Ascending aorta (tissue), 2 donors: ENCODE data around the gene MTOR. TPM values are rescaled to one million over a fixed set of nuclear protein-coding genes. Genes with fewer than 3 reads are reported as not detected.

Source experiments
- DNase-seq, 2 donors: peaks; one replicate each; pipeline ENCODE4 v3.0.0-alpha.2; 2019; ENCODE audit warnings: low spot score in 2 of 2
- H3K27ac ChIP-seq, 2 donors: fragments of 200-600 bp; sonication (generic); one replicate each; pipeline ENCODE4 v1.5.1; 2016 to 2017; ENCODE audit warnings: mild to moderate bottlenecking in 1 of 2
- H3K27me3 ChIP-seq: fragments of 200-600 bp; sonication (generic); one replicate; pipeline ENCODE4 v1.5.1; 2017
- H3K36me3 ChIP-seq, 2 donors: fragments of 200-600 bp; sonication (generic); one replicate each; pipeline ENCODE4 v1.5.1; 2016
- H3K4me1 ChIP-seq, 2 donors: fragments of 200-600 bp; sonication (generic); one replicate each; pipeline ENCODE4 v1.5.1; 2016 to 2017; ENCODE audit warnings: mild to moderate bottlenecking in 1 of 2
- H3K4me3 ChIP-seq, 2 donors: fragments of 200-600 bp; sonication (generic); one replicate each; pipeline ENCODE4 v1.5.1; 2016 to 2017; ENCODE audit warnings: mild to moderate bottlenecking in 1 of 2
- H3K9me3 ChIP-seq, 2 donors: fragments of 200-600 bp; sonication (generic); one replicate each; pipeline ENCODE4 v1.5.1; 2016
- intact Hi-C: fragments of 100-400 bp; cut with DNase I; formaldehyde crosslinking; loops from one replicate; pipeline ENCODE4 v1.15.1; 2023
- total RNA-seq: library from RNA; depleted of rRNA; stranded (reverse); fragments of >200 nt; gene quantifications from one replicate; pipeline ENCODE4 v1.1.0, GENCODE V29; 2016
- TF ChIP-seq, protein P1 (sequence below), 3 experiments: fragments of 200-600 bp in 2 of 3; fragments of 450-650 bp in 1 of 3; sonication (generic) in 2 of 3; IDR thresholded peaks; one replicate each; pipeline ENCODE4 v1.5.1; 2016 to 2019; ENCODE audit warnings: antibody characterized with exemption in 3 of 3, mild to moderate bottlenecking in 1 of 3, moderate library complexity in 1 of 3

MTOR gene
- total RNA-seq, 1 donor from 2014 or later: 28.0 TPM

DNA sequence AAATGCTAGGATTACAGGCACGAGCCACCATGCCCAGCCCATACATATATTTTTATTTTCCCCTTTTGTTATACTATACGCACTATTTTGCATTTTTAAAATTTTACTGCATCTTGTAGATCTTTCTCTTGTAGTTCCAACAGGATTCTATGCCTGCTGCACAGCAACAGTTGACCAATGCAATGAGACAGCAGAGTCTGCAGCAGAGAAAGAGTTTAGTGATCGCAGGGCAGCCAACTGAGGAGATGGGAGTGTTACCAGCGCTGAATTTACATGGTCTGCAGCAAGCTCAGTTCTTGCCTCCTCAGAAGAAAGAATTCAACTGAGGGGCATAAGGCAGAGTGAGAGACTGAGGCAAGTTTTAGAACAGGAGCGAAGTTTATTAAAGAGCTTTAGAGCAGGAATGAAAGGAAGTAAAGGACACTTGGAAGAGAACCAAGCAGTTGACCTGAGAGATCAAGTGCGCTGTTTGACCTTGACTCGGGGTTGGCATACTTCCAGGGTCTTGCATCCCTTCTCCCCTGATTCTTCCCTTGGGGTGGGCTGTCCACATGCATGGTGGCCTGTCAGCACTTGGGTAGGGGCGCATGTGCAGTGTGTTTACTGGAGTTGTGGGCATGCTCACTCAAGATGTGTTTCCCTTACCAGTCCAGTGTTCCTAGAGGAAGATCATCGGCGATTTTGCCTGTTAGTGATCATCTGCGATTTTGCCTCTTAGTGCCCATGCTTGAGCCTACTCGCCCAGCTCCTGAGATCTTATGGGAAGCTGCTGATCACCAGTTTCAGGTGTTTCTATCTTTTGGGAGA lies 4.1 kb upstream of the MTOR start:
- no peaks in the 10 kb centered on the region for H3K36me3 ChIP-seq
- H3K9me3 ChIP-seq: no peaks in the 10 kb centered on the region
- TF ChIP-seq, protein P1, sequence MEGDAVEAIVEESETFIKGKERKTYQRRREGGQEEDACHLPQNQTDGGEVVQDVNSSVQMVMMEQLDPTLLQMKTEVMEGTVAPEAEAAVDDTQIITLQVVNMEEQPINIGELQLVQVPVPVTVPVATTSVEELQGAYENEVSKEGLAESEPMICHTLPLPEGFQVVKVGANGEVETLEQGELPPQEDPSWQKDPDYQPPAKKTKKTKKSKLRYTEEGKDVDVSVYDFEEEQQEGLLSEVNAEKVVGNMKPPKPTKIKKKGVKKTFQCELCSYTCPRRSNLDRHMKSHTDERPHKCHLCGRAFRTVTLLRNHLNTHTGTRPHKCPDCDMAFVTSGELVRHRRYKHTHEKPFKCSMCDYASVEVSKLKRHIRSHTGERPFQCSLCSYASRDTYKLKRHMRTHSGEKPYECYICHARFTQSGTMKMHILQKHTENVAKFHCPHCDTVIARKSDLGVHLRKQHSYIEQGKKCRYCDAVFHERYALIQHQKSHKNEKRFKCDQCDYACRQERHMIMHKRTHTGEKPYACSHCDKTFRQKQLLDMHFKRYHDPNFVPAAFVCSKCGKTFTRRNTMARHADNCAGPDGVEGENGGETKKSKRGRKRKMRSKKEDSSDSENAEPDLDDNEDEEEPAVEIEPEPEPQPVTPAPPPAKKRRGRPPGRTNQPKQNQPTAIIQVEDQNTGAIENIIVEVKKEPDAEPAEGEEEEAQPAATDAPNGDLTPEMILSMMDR (IDR thresholded peaks at IDR 0.05): no peak
- H3K27ac ChIP-seq: no peak overlapping the region
- intact Hi-C loops: no loop called here
- H3K4me3 ChIP-seq: no peak overlapping the region
- DNase-seq: no peak
- peaks cover 4 to 5% of the 10 kb centered on the region in 2 donors for H3K4me1 ChIP-seq
- no peaks in the 10 kb centered on the region for H3K27me3 ChIP-seq

DNA sequence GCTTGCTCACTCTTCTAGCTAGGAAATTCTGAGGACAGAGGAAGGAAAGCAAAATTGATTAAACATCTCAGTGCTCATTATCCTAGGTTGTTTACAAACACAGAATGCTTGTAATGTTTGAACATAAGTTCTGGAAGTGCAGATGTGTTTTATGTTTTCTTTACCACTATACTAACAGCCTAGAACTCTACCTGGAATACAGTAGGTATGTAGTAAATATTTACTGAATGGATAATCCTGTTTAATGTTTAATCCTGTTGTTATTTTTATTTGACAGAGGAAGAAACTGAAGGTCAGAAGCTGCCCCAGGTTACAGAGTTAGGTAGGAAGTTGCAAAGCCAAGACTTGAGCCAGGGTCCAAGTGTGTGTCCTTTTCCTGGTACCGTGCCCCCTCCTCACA lies 6.1 kb downstream of the MTOR start:
- no peak for DNase-seq
- no peak overlapping the region for H3K27ac ChIP-seq
- TF ChIP-seq, protein P1 (IDR thresholded peaks at IDR 0.05): no peak
- no peaks in the 10 kb centered on the region for H3K27me3 ChIP-seq
- no peak overlapping the region for H3K4me3 ChIP-seq
- H3K4me1 ChIP-seq: peaks cover 0 to 5% of the 10 kb centered on the region in 2 donors
- H3K36me3 ChIP-seq: peaks cover 69 to 80% of the 10 kb centered on the region in 2 donors
- no peaks in the 10 kb centered on the region for H3K9me3 ChIP-seq
- intact Hi-C loops: no loop called here

DNA sequence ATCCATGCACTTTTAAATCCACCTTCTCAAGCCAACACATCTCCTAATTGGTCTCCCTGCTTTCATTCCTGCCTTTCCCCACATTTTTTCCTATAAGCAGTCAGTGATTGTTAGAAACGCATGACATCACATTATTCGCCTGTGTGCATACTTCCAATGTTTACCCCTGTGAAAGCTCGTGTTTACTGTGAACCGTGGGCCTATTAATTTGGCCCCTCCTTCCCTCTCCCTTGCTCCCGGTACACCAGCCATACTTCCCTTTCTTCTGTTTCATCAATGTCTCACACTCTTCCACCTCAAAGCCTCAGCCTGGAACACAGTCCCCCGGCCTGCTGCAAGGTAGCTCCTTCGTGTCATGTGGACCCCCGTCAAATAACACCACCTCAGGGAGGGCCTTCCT lies 9.1 kb downstream of the MTOR start:
- TF ChIP-seq, protein P1 (IDR thresholded peaks at IDR 0.05): no peak
- Histone ChIP-seq H3K27ac (no peak overlapping the region), H3K36me3 (peaks cover 61 to 78% of the 10 kb centered on the region in 2 donors), H3K9me3 (no peaks in the 10 kb centered on the region), H3K4me1 (no peaks in the 10 kb centered on the region), H3K4me3 (no peak overlapping the region), H3K27me3 (no peaks in the 10 kb centered on the region)
- intact Hi-C loops: no loop called here
- no peak for DNase-seq

DNA sequence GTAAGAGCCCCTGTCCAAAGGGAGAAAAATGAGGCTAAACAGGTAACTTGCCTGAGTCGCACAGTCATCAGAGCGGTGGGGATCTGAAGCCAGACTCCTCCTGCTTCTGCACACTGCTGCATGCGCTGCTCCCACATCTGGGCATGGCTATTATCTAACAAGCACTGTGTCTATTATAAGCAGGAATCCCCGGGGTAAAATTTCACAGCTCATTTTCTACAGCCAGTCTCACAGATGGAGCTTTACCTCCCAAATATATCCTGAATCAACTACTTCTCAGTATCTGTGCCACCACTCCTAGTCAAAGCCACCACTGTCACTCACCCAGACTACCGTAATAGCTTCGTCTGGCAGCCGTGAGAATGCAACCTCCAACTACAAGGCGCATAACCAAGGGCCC lies 9.8 kb downstream of the MTOR start:
- TF ChIP-seq, protein P1 (IDR thresholded peaks at IDR 0.05): no peak
- Histone ChIP-seq H3K27ac (no peak overlapping the region), H3K4me3 (no peak overlapping the region), H3K9me3 (no peaks in the 10 kb centered on the region), H3K4me1 (no peaks in the 10 kb centered on the region), H3K27me3 (no peaks in the 10 kb centered on the region), H3K36me3 (peaks cover 63 to 78% of the 10 kb centered on the region in 2 donors)
- DNase-seq: no peak
- intact Hi-C loops: no loop called here

DNA sequence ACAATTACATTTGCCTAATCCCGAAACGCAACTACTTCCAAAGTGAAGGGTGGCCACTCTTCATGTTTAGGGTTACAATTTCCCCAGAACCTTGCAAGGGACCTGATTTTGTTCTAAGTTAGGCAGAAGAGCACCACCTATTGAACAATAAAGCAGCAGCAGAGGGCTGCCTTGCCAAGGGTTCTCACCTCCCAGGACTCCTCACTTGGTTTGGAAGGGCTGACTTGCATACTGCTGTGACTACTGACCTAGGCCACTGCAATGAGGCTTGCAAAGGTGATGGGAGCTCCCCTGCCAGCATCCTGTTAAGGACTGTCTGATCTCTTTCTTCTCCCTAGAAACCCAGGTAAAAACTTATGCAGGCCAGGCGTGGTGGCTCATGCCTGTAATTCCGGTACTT lies 14.2 kb downstream of the MTOR start:
- Histone ChIP-seq H3K27me3 (no peaks in the 10 kb centered on the region), H3K9me3 (no peaks in the 10 kb centered on the region), H3K36me3 (peaks cover 48 to 66% of the 10 kb centered on the region in 2 donors), H3K4me1 (no peaks in the 10 kb centered on the region), H3K4me3 (no peak overlapping the region), H3K27ac (no peak overlapping the region)
- DNase-seq: no peak
- intact Hi-C loops: no loop called here
- TF ChIP-seq, protein P1 (IDR thresholded peaks at IDR 0.05): no peak
